Stimulated activated CD4-positive, alpha-beta T cell treated with anti-CD3 and anti-CD28 coated beads, Interleukin-2, amount 100 ng/mL, for 48 hours (primary cell): ENCODE measurements around the gene RFPL4AL1.
"Not testable (repeated sequence)": the region's sequence is repeated elsewhere in the genome, so short reads cannot be mapped to it uniquely, and the experiment has no call there.

Experiments used
- DNase-seq, 2 donors: peaks; one replicate each; pipeline ENCODE4 v3.0.0-alpha.2; 2020

The RFPL4AL1 gene

GRCh38 chr19:55768818-55769217 lies at the start of gene RFPL4AL1:
Gene RFPL4AL1, plus strand, starts transcription at chr19:55769118. Its CDS starts 2,687 bp downstream, at chr19:55771805.
- DNase-seq: not testable (repeated sequence)

GRCh38 chr19:55720214-55720746 lies 48.6 kb upstream of the RFPL4AL1 start:
- no peak for DNase-seq

- DNase-seq: no peak
These were observed 48.1 kb upstream of the RFPL4AL1 start for GRCh38 chr19:55720801-55721200.

- DNase-seq: no peak
These were observed 45.4 kb upstream of the RFPL4AL1 start for GRCh38 chr19:55723491-55723890.

GRCh38 chr19:55730378-55730777 lies 38.5 kb upstream of the RFPL4AL1 start:
- not testable (repeated sequence) for DNase-seq

GRCh38 chr19:55738302-55738701 lies 30.6 kb upstream of the RFPL4AL1 start, which contains the start of gene NLRP9:
Gene NLRP9, minus strand, starts transcription at chr19:55738402. Its CDS starts 28 bp downstream, at chr19:55738374.
- DNase-seq: no peak

- DNase-seq: no peak
These were observed 18.2 kb upstream of the RFPL4AL1 start for GRCh38 chr19:55750715-55751114.

GRCh38 chr19:55753401-55753800 lies 15.5 kb upstream of the RFPL4AL1 start:
- DNase-seq: no peak

GRCh38 chr19:55756808-55757207 lies 12.1 kb upstream of the RFPL4AL1 start:
- DNase-seq: not testable (repeated sequence)

- not testable (repeated sequence) for DNase-seq
These were observed 10.1 kb upstream of the RFPL4AL1 start, which contains the start of gene RFPL4A for GRCh38 chr19:55758797-55759196. Gene RFPL4A, plus strand, starts transcription at chr19:55759097. Its CDS starts 2,704 bp downstream, at chr19:55761801.

GRCh38 chr19:55766466-55766865 lies 2.5 kb upstream of the RFPL4AL1 start:
- no peak for DNase-seq

- DNase-seq: not testable (repeated sequence)
These were observed 714 bp downstream of the RFPL4AL1 start for GRCh38 chr19:55769632-55770031.

GRCh38 chr19:55777528-55777927 lies 8.6 kb downstream of the RFPL4AL1 start:
- no peak for DNase-seq

GRCh38 chr19:55778331-55778730 lies 9.4 kb downstream of the RFPL4AL1 start:
- DNase-seq: no peak

- DNase-seq: no peak
These were observed 12.2 kb downstream of the RFPL4AL1 start for GRCh38 chr19:55781112-55781511.

- no peak for DNase-seq
These were observed 26.1 kb downstream of the RFPL4AL1 start for GRCh38 chr19:55795021-55795420.

- no peak for DNase-seq
These were observed 32.5 kb downstream of the RFPL4AL1 start for GRCh38 chr19:55801416-55801815.

GRCh38 chr19:55802281-55802680 lies 33.4 kb downstream of the RFPL4AL1 start:
- DNase-seq: no peak

- peak; percentile 19 to 23 for DNase-seq
These were observed 40.6 kb downstream of the RFPL4AL1 start for GRCh38 chr19:55809381-55810058.

- DNase-seq: no peak
These were observed 42.4 kb downstream of the RFPL4AL1 start for GRCh38 chr19:55811340-55811739.

GRCh38 chr19:55812449-55812848 lies 43.5 kb downstream of the RFPL4AL1 start:
- no peak for DNase-seq

GRCh38 chr19:55813906-55814305 lies 45.0 kb downstream of the RFPL4AL1 start:
- no peak for DNase-seq

GRCh38 chr19:55820037-55820436 lies 51.1 kb downstream of the RFPL4AL1 start:
- DNase-seq: no peak
